Endodermal cell (in vitro differentiated cells): ENCODE measurements around the gene TNFSF8. TPM values are rescaled to one million over a fixed set of nuclear protein-coding genes. Genes with fewer than 3 reads are reported as not detected.

ENCODE experiments used
- DNase-seq: peaks from one replicate; pipeline ENCODE4 v3.0.0-alpha.2; 2017
- H3K27ac ChIP-seq: 2 replicates; pipeline ENCODE4 v1.5.1; 2013; ENCODE audit warnings: mild to moderate bottlenecking, low read depth, low read length, moderate library complexity
- H3K27me3 ChIP-seq: 2 replicates; pipeline ENCODE4 v1.6.1; 2013; ENCODE audit warnings: mild to moderate bottlenecking, low read length, moderate library complexity; ENCODE audit not compliant: insufficient read depth, control insufficient read depth, poor library complexity, severe bottlenecking
- H3K36me3 ChIP-seq: 2 replicates; pipeline ENCODE4 v1.7.0; 2013; ENCODE audit warnings: mild to moderate bottlenecking, low read length, moderate library complexity; ENCODE audit not compliant: control insufficient read depth, insufficient read depth
- H3K4me1 ChIP-seq: one replicate; pipeline ENCODE4 v1.7.0; 2013; ENCODE audit warnings: low read length; ENCODE audit not compliant: control insufficient read depth, insufficient read depth
- H3K4me3 ChIP-seq: 2 replicates; pipeline ENCODE4 v1.5.1; 2013; ENCODE audit warnings: mild to moderate bottlenecking, low read length, moderate library complexity
- H3K9ac ChIP-seq: 2 replicates; pipeline ENCODE4 v1.6.1; 2013; ENCODE audit warnings: mild to moderate bottlenecking, low read length, moderate library complexity; ENCODE audit not compliant: poor library complexity, severe bottlenecking; ENCODE audit errors: extremely low read depth
- H3K9me3 ChIP-seq: 2 replicates; pipeline ENCODE4 v1.6.1; 2013; ENCODE audit warnings: mild to moderate bottlenecking, low read length, moderate library complexity; ENCODE audit not compliant: control insufficient read depth
- H3K27ac Mint-ChIP-seq: 2 replicates; pipeline ENCODE4 v1.8.0; 2020; ENCODE audit warnings: mixed read lengths
- H3K27me3 Mint-ChIP-seq: 2 replicates; pipeline ENCODE4 v1.8.0; 2021; ENCODE audit warnings: mild to moderate bottlenecking, mixed read lengths; ENCODE audit not compliant: insufficient read depth
- H3K36me3 Mint-ChIP-seq: 2 replicates; pipeline ENCODE4 v1.8.0; 2020; ENCODE audit warnings: low read depth, mixed read lengths
- H3K4me1 Mint-ChIP-seq: 2 replicates; pipeline ENCODE4 v1.8.0; 2020; ENCODE audit warnings: mixed read lengths
- H3K4me3 Mint-ChIP-seq: 2 replicates; pipeline ENCODE4 v1.8.0; 2020; ENCODE audit warnings: mild to moderate bottlenecking, moderate library complexity, mixed read lengths
- H3K9me3 Mint-ChIP-seq: 2 replicates; pipeline ENCODE4 v1.8.0; 2020; ENCODE audit warnings: mild to moderate bottlenecking, mixed read lengths
- CTCF ChIP-seq: fragments of 200-600 bp; sonication (generic); conservative IDR thresholded peaks from 2 replicates; pipeline ENCODE4 v1.5.0; 2021; ENCODE audit warnings: antibody characterized with exemption, mild to moderate bottlenecking
- WGBS, 2 experiments: methylation state at CpG; one replicate each; pipeline versions ENCODE4 v1.1.5 to v1.1.7; 2013; ENCODE audit warnings: missing lambda C conversion rate in 2 of 2, mixed read lengths in 1 of 2; ENCODE audit not compliant: insufficient coverage in 1 of 2, insufficient read length in 1 of 2; 5-methylcytosine and 5-hydroxymethylcytosine counted together
- total RNA-seq, 2 donors: library from RNA; stranded (reverse); fragmentation: NEBNext Ultra II Directional in 1 of 2; extraction: Animal tissue kit (Norgen Biotek cat#: 25700) in 1 of 2; gene quantifications; 2 replicates in 1 of 2; 3 replicates in 1 of 2; pipeline ENCODE4 v1.2.1, GENCODE V29; 2021

Gene TNFSF8
- total RNA-seq, 2 donors from 2014 or later: not detected

GRCh38 chr9:114938687-114939575 is 8.5 kb upstream of the TNFSF8 start:
- Histone ChIP-seq H3K27me3 (no peaks in the 10 kb centered on the region), H3K9me3 (peaks cover 5% of the 10 kb centered on the region), H3K4me3 (no peak overlapping the region), H3K4me1 (no peaks in the 10 kb centered on the region), H3K9ac (no peak overlapping the region), H3K27ac (no peak overlapping the region), H3K36me3 (no peaks in the 10 kb centered on the region)
- no peak overlapping the region for H3K4me3 Mint-ChIP-seq
- H3K9me3 Mint-ChIP-seq: peaks cover 3% of the 10 kb centered on the region
- no peaks in the 10 kb centered on the region for H3K36me3 Mint-ChIP-seq
- WGBS, 2 experiments: 96 to 100% methylated on average over 3 to 4 of the region's 4 CpGs
- H3K4me1 Mint-ChIP-seq: peaks cover 1% of the 10 kb centered on the region
- H3K27me3 Mint-ChIP-seq: peaks cover 45% of the 10 kb centered on the region
- TF ChIP-seq CTCF: no peak
- no peak for DNase-seq
- no peak overlapping the region for H3K27ac Mint-ChIP-seq

- H3K4me3 ChIP-seq: no peak overlapping the region
- H3K27ac ChIP-seq: no peak overlapping the region
- no peak for TF ChIP-seq CTCF
- H3K9ac ChIP-seq: no peak overlapping the region
- H3K27me3 ChIP-seq: no peaks in the 10 kb centered on the region
- Mint-ChIP-seq H3K36me3 (no peaks in the 10 kb centered on the region), H3K9me3 (no peaks in the 10 kb centered on the region), H3K4me1 (peaks cover 12% of the 10 kb centered on the region), H3K27me3 (peaks cover 53% of the 10 kb centered on the region), H3K27ac (no peak overlapping the region), H3K4me3 (no peak overlapping the region)
- no peaks in the 10 kb centered on the region for H3K9me3 ChIP-seq
- peaks cover 7% of the 10 kb centered on the region for H3K4me1 ChIP-seq
- H3K36me3 ChIP-seq: no peaks in the 10 kb centered on the region
- 88 to 92% methylated on average over 3 of the region's 3 CpGs for WGBS, 2 experiments
- DNase-seq: no peak
These were observed 7.1 kb upstream of the TNFSF8 start for GRCh38 chr9:114937516-114937915.

- no peaks in the 10 kb centered on the region for H3K9me3 ChIP-seq
- H3K4me3 Mint-ChIP-seq: no peak overlapping the region
- H3K9ac ChIP-seq: no peak overlapping the region
- DNase-seq: no peak
- H3K4me1 Mint-ChIP-seq: peaks cover 22% of the 10 kb centered on the region
- no peaks in the 10 kb centered on the region for H3K36me3 ChIP-seq
- H3K27me3 Mint-ChIP-seq: peaks cover 60% of the 10 kb centered on the region
- no peak for TF ChIP-seq CTCF
- 100% methylated on average over 1 of the region's 1 CpG; no CpG with 5 or more reads in 1 of the 2 experiments for WGBS, 2 experiments
- H3K4me1 ChIP-seq: peaks cover 10% of the 10 kb centered on the region
- no peaks in the 10 kb centered on the region for H3K36me3 Mint-ChIP-seq
- no peak overlapping the region for H3K27ac Mint-ChIP-seq
- H3K9me3 Mint-ChIP-seq: no peaks in the 10 kb centered on the region
- H3K27me3 ChIP-seq: peaks cover under 1% of the 10 kb centered on the region
- H3K4me3 ChIP-seq: no peak overlapping the region
- no peak overlapping the region for H3K27ac ChIP-seq
These were observed 6.2 kb upstream of the TNFSF8 start for GRCh38 chr9:114936581-114936980.
